Osteoblast (primary cell): ENCODE measurements around the gene PCDH15. TPM values are rescaled to one million over a fixed set of nuclear protein-coding genes. Genes with fewer than 3 reads are reported as not detected.

Experiments
- DNase-seq: peaks from one replicate; pipeline ENCODE4 v3.0.0; 2011; ENCODE audit warnings: low spot score, mixed read lengths; ENCODE audit not compliant: insufficient read length; ENCODE audit errors: missing footprints
- H2AFZ ChIP-seq: 2 replicates; pipeline ENCODE4 v1.6.0; 2011; ENCODE audit warnings: mild to moderate bottlenecking, low read length
- H3K27ac ChIP-seq: 2 replicates; pipeline ENCODE4 v1.5.1; 2011; ENCODE audit warnings: mild to moderate bottlenecking, low read depth, low read length, moderate library complexity
- H3K27me3 ChIP-seq: 2 replicates; pipeline ENCODE4 v1.6.0; 2012; ENCODE audit warnings: mild to moderate bottlenecking, control low read depth, inconsistent platforms, low read length, moderate library complexity; ENCODE audit not compliant: insufficient read depth
- H3K36me3 ChIP-seq: 2 replicates; pipeline ENCODE4 v1.5.1; 2011; ENCODE audit warnings: mild to moderate bottlenecking, low read length, control low read depth, moderate library complexity; ENCODE audit not compliant: insufficient read depth
- H3K4me1 ChIP-seq: 2 replicates; pipeline ENCODE4 v1.5.1; 2011; ENCODE audit warnings: mild to moderate bottlenecking, low read length, control low read depth, moderate library complexity; ENCODE audit not compliant: insufficient read depth
- H3K4me2 ChIP-seq: 2 replicates; pipeline ENCODE4 v1.6.0; 2011; ENCODE audit warnings: mild to moderate bottlenecking, low read length; ENCODE audit not compliant: insufficient read depth
- H3K4me3 ChIP-seq: fragments of 200-600 bp; sonication (generic); 3 replicates; pipeline ENCODE4 v1.5.1; 2012; ENCODE audit warnings: mild to moderate bottlenecking, low read length, inconsistent platforms; ENCODE audit not compliant: insufficient read depth
- H3K79me2 ChIP-seq: 2 replicates; pipeline ENCODE4 v1.6.0; 2012; ENCODE audit warnings: mild to moderate bottlenecking, low read length, control low read depth, inconsistent platforms; ENCODE audit not compliant: insufficient read depth
- H3K9me3 ChIP-seq: 2 replicates; pipeline ENCODE4 v1.5.1; 2011; ENCODE audit warnings: low read depth, low read length, control low read depth
- H4K20me1 ChIP-seq: 2 replicates; pipeline ENCODE4 v1.6.0; 2012; ENCODE audit warnings: mild to moderate bottlenecking, low read length, control low read depth; ENCODE audit not compliant: insufficient read depth
- CTCF ChIP-seq: IDR thresholded peaks from 2 replicates; pipeline ENCODE4 v1.5.1; 2011; ENCODE audit warnings: mild to moderate bottlenecking, low read depth, low read length, moderate library complexity; ENCODE audit errors: extremely low read depth
- total RNA-seq: library from RNA; depleted of rRNA; stranded (reverse); fragments of >200 nt; gene quantifications from 2 replicates; pipeline ENCODE4 v1.2.3, GENCODE V29; 2012

Gene PCDH15
- total RNA-seq, 1 donor, result not detected

GRCh38 chr10:54745436-54745835, 55.6 kb downstream of the PCDH15 start:
- H3K36me3 ChIP-seq, result no peaks in the 10 kb centered on the region
- no peaks in the 10 kb centered on the region for H3K27me3 ChIP-seq
- DNase-seq, result no peak
- H3K9me3 ChIP-seq, result peaks cover 6% of the 10 kb centered on the region
- no peaks in the 10 kb centered on the region for H3K79me2 ChIP-seq
- no peak overlapping the region for H3K4me2 ChIP-seq
- TF ChIP-seq CTCF, result no peak
- no peak overlapping the region for H2AFZ ChIP-seq
- H3K27ac ChIP-seq, result no peak overlapping the region
- no peak overlapping the region for H3K4me3 ChIP-seq
- H4K20me1 ChIP-seq, result no peaks in the 10 kb centered on the region
- H3K4me1 ChIP-seq, result no peaks in the 10 kb centered on the region

- Histone ChIP-seq H3K27ac (no peak overlapping the region), H3K79me2 (no peaks in the 10 kb centered on the region), H4K20me1 (no peaks in the 10 kb centered on the region), H3K4me3 (no peak overlapping the region), H3K27me3 (no peaks in the 10 kb centered on the region), H3K36me3 (no peaks in the 10 kb centered on the region), H3K9me3 (peaks cover 8% of the 10 kb centered on the region), H3K4me2 (no peak overlapping the region), H3K4me1 (no peaks in the 10 kb centered on the region), H2AFZ (no peak overlapping the region)
- DNase-seq, result no peak
- TF ChIP-seq CTCF, result no peak
These were observed 58.6 kb downstream of the PCDH15 start for GRCh38 chr10:54742416-54742815.

GRCh38 chr10:54728511-54728910, 72.5 kb downstream of the PCDH15 start:
- H3K4me2 ChIP-seq, result no peak overlapping the region
- H3K36me3 ChIP-seq, result no peaks in the 10 kb centered on the region
- no peak for TF ChIP-seq CTCF
- H3K4me1 ChIP-seq, result no peaks in the 10 kb centered on the region
- no peak overlapping the region for H3K4me3 ChIP-seq
- no peaks in the 10 kb centered on the region for H3K9me3 ChIP-seq
- no peaks in the 10 kb centered on the region for H4K20me1 ChIP-seq
- no peak overlapping the region for H2AFZ ChIP-seq
- no peak for DNase-seq
- no peaks in the 10 kb centered on the region for H3K27me3 ChIP-seq
- no peaks in the 10 kb centered on the region for H3K79me2 ChIP-seq
- H3K27ac ChIP-seq, result no peak overlapping the region

- no peaks in the 10 kb centered on the region for H3K4me1 ChIP-seq
- H3K27me3 ChIP-seq, result no peaks in the 10 kb centered on the region
- H3K4me3 ChIP-seq, result no peak overlapping the region
- no peak overlapping the region for H2AFZ ChIP-seq
- no peak overlapping the region for H3K27ac ChIP-seq
- H3K9me3 ChIP-seq, result no peaks in the 10 kb centered on the region
- H3K79me2 ChIP-seq, result no peaks in the 10 kb centered on the region
- DNase-seq, result no peak
- no peak overlapping the region for H3K4me2 ChIP-seq
- no peak for TF ChIP-seq CTCF
- no peaks in the 10 kb centered on the region for H4K20me1 ChIP-seq
- no peaks in the 10 kb centered on the region for H3K36me3 ChIP-seq
These were observed 79.0 kb downstream of the PCDH15 start for GRCh38 chr10:54722075-54722474.
